H1 (cell line): Measurements from ENCODE around the gene TJP2. TPM values are rescaled to one million over a fixed set of nuclear protein-coding genes. Genes with fewer than 3 reads are reported as not detected.

Experiments
- CTCF ChIA-PET: fragments of 300-600 bp; sonication (Branson Sonifier 250); formaldehyde crosslinking; loops from one replicate; lab custom pipeline; 2021; ENCODE audit not compliant: partially characterized antibody; lab: Charles Lee
- POLR2A ChIA-PET: fragments of 300-600 bp; sonication (Branson Sonifier 250); formaldehyde crosslinking; loops from one replicate; lab custom pipeline; 2021; ENCODE audit warnings: inconsistent platforms; ENCODE audit not compliant: partially characterized antibody; lab: Charles Lee
- DNase-seq, 2 experiments: peaks; one replicate each; pipeline versions ENCODE4 v3.0.0 to v3.0.0-alpha.2; 2010 to 2022; ENCODE audit warnings: low spot score in 2 of 2, low read depth in 1 of 2, mixed read lengths in 1 of 2
- FAIRE-seq: peaks from 2 replicates; lab custom pipeline; 2011; peaks lifted over from hg19 to GRCh38; lab: Jason Lieb, UNC
- H2AFZ ChIP-seq: 2 replicates; pipeline ENCODE4 v1.8.1; 2012; ENCODE audit warnings: low read length, inconsistent platforms
- H2AK5ac ChIP-seq: 2 replicates; pipeline ENCODE4 v1.6.1; 2013; ENCODE audit warnings: low read depth, low read length
- H2BK120ac ChIP-seq: replicated peaks from 2 replicates; pipeline ENCODE3; 2013; ENCODE audit warnings: low read depth, low read length, inconsistent platforms
- H2BK12ac ChIP-seq: 2 replicates; pipeline ENCODE4 v1.6.1; 2013; ENCODE audit warnings: low read depth, low read length
- H2BK15ac ChIP-seq: 2 replicates; pipeline ENCODE4 v1.6.1; 2013; ENCODE audit warnings: low read length
- H2BK20ac ChIP-seq: 2 replicates; pipeline ENCODE4 v1.6.1; 2013; ENCODE audit warnings: low read length
- H2BK5ac ChIP-seq: 2 replicates; pipeline ENCODE4 v1.6.1; 2013; ENCODE audit warnings: low read depth, low read length
- H3K14ac ChIP-seq: 2 replicates; pipeline ENCODE4 v1.6.1; 2013; ENCODE audit warnings: inconsistent platforms; ENCODE audit not compliant: insufficient read length
- H3K18ac ChIP-seq: 2 replicates; pipeline ENCODE4 v1.6.1; 2013; ENCODE audit warnings: low read length; ENCODE audit errors: extremely low read depth
- H3K23ac ChIP-seq: 2 replicates; pipeline ENCODE4 v1.6.1; 2013; ENCODE audit warnings: inconsistent platforms; ENCODE audit not compliant: insufficient read length
- H3K23me2 ChIP-seq: 2 replicates; pipeline ENCODE4 v1.6.1; 2013; ENCODE audit warnings: low read depth, low read length
- H3K27ac ChIP-seq: 2 replicates; pipeline ENCODE4 v1.6.1; 2011; ENCODE audit warnings: low read depth, low read length, inconsistent platforms
- H3K27me3 ChIP-seq, 4 experiments: replicated peaks in 1 of 4; 1 replicate in 1 of 4; 2 replicates in 3 of 4; pipeline versions ENCODE4 v1.6.1 to v1.8.1; 2011 to 2013; ENCODE audit warnings: low read length in 3 of 4, mild to moderate bottlenecking in 3 of 4, inconsistent platforms in 2 of 4, mixed read lengths in 2 of 4, moderate library complexity in 1 of 4; ENCODE audit not compliant: control insufficient read depth in 3 of 4, insufficient read depth in 3 of 4; ENCODE audit errors: extremely low read depth in 1 of 4
- H3K36me3 ChIP-seq, 4 experiments: 2 replicates each; pipeline versions ENCODE4 v1.6.1 to v1.8.1; 2011 to 2013; ENCODE audit warnings: mild to moderate bottlenecking in 4 of 4, low read length in 3 of 4, moderate library complexity in 2 of 4, control low read depth in 1 of 4, inconsistent platforms in 1 of 4; ENCODE audit not compliant: insufficient read depth in 4 of 4, control insufficient read depth in 2 of 4
- H3K4ac ChIP-seq: replicated peaks from 2 replicates; pipeline ENCODE3; 2013; ENCODE audit warnings: low read length, low read depth, mixed read lengths, inconsistent platforms; ENCODE audit not compliant: insufficient read length
- H3K4me1 ChIP-seq, 4 experiments: replicated peaks in 1 of 4; 1 replicate in 1 of 4; 2 replicates in 3 of 4; pipeline versions ENCODE4 v1.6.1 to v1.8.1; 2011 to 2013; ENCODE audit warnings: low read length in 3 of 4, inconsistent platforms in 2 of 4, mixed read lengths in 1 of 4; ENCODE audit not compliant: insufficient read depth in 4 of 4, control insufficient read depth in 3 of 4
- H3K4me2 ChIP-seq, 2 experiments: 2 replicates each; pipeline versions ENCODE4 v1.6.1 to v1.8.1; 2011 to 2013; ENCODE audit warnings: low read depth in 2 of 2, low read length in 2 of 2, control low read depth in 1 of 2, inconsistent platforms in 1 of 2, mild to moderate bottlenecking in 1 of 2; ENCODE audit not compliant: insufficient read depth in 1 of 2
- H3K4me3 ChIP-seq, 4 experiments: fragments of 200-600, 300-600 bp in 1 of 4; sonication (generic), shearing (Covaris generic), sonication (Bioruptor Twin) in 1 of 4; 2 replicates each; pipeline versions ENCODE4 v1.5.1 to v1.8.1; 2011 to 2016; ENCODE audit warnings: low read length in 4 of 4, low read depth in 3 of 4, control low read depth in 2 of 4, inconsistent platforms in 2 of 4, mild to moderate bottlenecking in 2 of 4, mixed read lengths in 1 of 4, moderate library complexity in 1 of 4; ENCODE audit not compliant: insufficient read depth in 2 of 4; ENCODE audit errors: extremely low read depth in 1 of 4
- H3K56ac ChIP-seq: replicated peaks from 2 replicates; pipeline ENCODE3; 2013; ENCODE audit warnings: low read depth, mild to moderate bottlenecking, mixed read lengths, low read length, inconsistent platforms; ENCODE audit not compliant: insufficient read length
- H3K79me1 ChIP-seq: 2 replicates; pipeline ENCODE4 v1.6.1; 2013; ENCODE audit warnings: low read depth, low read length, control low read depth
- H3K79me2 ChIP-seq, 2 experiments: 2 replicates each; pipeline versions ENCODE4 v1.6.1 to v1.8.1; 2012 to 2013; ENCODE audit warnings: low read length in 2 of 2, mild to moderate bottlenecking in 2 of 2, inconsistent platforms in 1 of 2; ENCODE audit not compliant: insufficient read depth in 2 of 2, control insufficient read depth in 1 of 2
- H3K9ac ChIP-seq, 4 experiments: replicated peaks in 1 of 4; 1 replicate in 1 of 4; 2 replicates in 3 of 4; pipeline versions ENCODE4 v1.6.1 to v1.8.1; 2011 to 2013; ENCODE audit warnings: low read depth in 3 of 4, low read length in 3 of 4, control low read depth in 2 of 4, mild to moderate bottlenecking in 2 of 4, moderate library complexity in 2 of 4, inconsistent platforms in 1 of 4; ENCODE audit errors: extremely low read depth in 1 of 4
- H3K9me3 ChIP-seq, 2 experiments: 2 replicates each; pipeline versions ENCODE4 v1.6.1 to v1.8.1; 2012 to 2013; ENCODE audit warnings: mild to moderate bottlenecking in 2 of 2, moderate library complexity in 2 of 2, control low read depth in 1 of 2, inconsistent platforms in 1 of 2, low read depth in 1 of 2, low read length in 1 of 2, mixed read lengths in 1 of 2; ENCODE audit not compliant: insufficient read depth in 2 of 2
- H4K20me1 ChIP-seq, 2 experiments: replicated peaks in 1 of 2; 2 replicates each; pipeline versions ENCODE3 to v1.8.1; 2011 to 2013; ENCODE audit warnings: inconsistent platforms in 2 of 2, low read length in 2 of 2, mild to moderate bottlenecking in 1 of 2; ENCODE audit not compliant: insufficient read depth in 2 of 2, control insufficient read depth in 1 of 2
- H4K5ac ChIP-seq: 2 replicates; pipeline ENCODE4 v1.6.1; 2013; ENCODE audit warnings: low read length, low read depth, mixed read lengths, inconsistent platforms; ENCODE audit not compliant: insufficient read length
- H4K8ac ChIP-seq: 2 replicates; pipeline ENCODE4 v1.8.0; 2013; ENCODE audit warnings: mild to moderate bottlenecking, moderate library complexity, low read length, inconsistent platforms; ENCODE audit not compliant: insufficient read depth; ENCODE audit errors: extremely low read depth
- H4K91ac ChIP-seq: replicated peaks from 2 replicates; pipeline ENCODE3; 2013; ENCODE audit warnings: low read length, mixed read lengths, inconsistent platforms; ENCODE audit not compliant: insufficient read length
- ASH2L ChIP-seq: fragments of 200-600, 300-600 bp; sonication (generic); IDR thresholded peaks from one replicate; pipeline ENCODE4 v1.7.1; 2017; ENCODE audit warnings: low read length
- CBX8 ChIP-seq: fragments of 300-800, 300-1000 bp; sonication (generic); IDR thresholded peaks from 2 replicates; pipeline ENCODE4 v1.7.1; 2016; ENCODE audit warnings: low read depth, low read length, borderline replicate concordance
- EP300 ChIP-seq, 2 experiments: IDR thresholded peaks; 1 replicate in 1 of 2; 2 replicates in 1 of 2; pipeline ENCODE4 v1.6.1; 2011 to 2012; ENCODE audit warnings: low read depth in 2 of 2, low read length in 2 of 2, mild to moderate bottlenecking in 2 of 2, borderline replicate concordance in 1 of 2, inconsistent platforms in 1 of 2, moderate library complexity in 1 of 2
- JUN ChIP-seq: IDR thresholded peaks from 2 replicates; pipeline ENCODE4 v1.6.1; 2011; ENCODE audit warnings: low read depth, mild to moderate bottlenecking, improper control_type of control experiment, low read length
- KDM4A ChIP-seq: IDR thresholded peaks from one replicate; pipeline ENCODE4 v1.7.1; 2012; ENCODE audit warnings: low read depth, mild to moderate bottlenecking, moderate library complexity, low read length, inconsistent platforms; ENCODE audit not compliant: severe bottlenecking
- POLR2A ChIP-seq, 2 experiments: IDR thresholded peaks; 1 replicate in 1 of 2; 2 replicates in 1 of 2; pipeline ENCODE4 v1.6.1; 2011; ENCODE audit warnings: low read depth in 2 of 2, low read length in 2 of 2, mild to moderate bottlenecking in 2 of 2; ENCODE audit errors: control extremely low read depth in 1 of 2
- RFX5 ChIP-seq: IDR thresholded peaks from 2 replicates; pipeline ENCODE4 v1.6.1; 2011; ENCODE audit warnings: low read depth, low read length, improper control_type of control experiment, borderline replicate concordance
- RNF2 ChIP-seq: fragments of 200-900, 300-1000 bp; sonication (generic); IDR thresholded peaks from 2 replicates; pipeline ENCODE4 v1.7.1; 2016; ENCODE audit warnings: borderline replicate concordance, low read depth, mild to moderate bottlenecking, antibody characterized with exemption, low read length; ENCODE audit not compliant: poor library complexity, severe bottlenecking; ENCODE audit errors: missing control alignments
- WGBS, 2 experiments: shearing (Covaris generic) in 1 of 2; methylation state at CpG; one replicate each; pipeline versions ENCODE4 v1.1.6 to v1.1.7; 2013 to 2015; ENCODE audit warnings: low lambda C conversion rate in 2 of 2, mixed read lengths in 2 of 2, inconsistent platforms in 1 of 2, low coverage in 1 of 2, missing lambda C conversion rate in 1 of 2; ENCODE audit not compliant: insufficient replicate concordance in 2 of 2, insufficient coverage in 1 of 2, insufficient read length in 1 of 2; ENCODE audit errors: extremely low coverage in 1 of 2, missing lambda C conversion rate in 1 of 2; 5-methylcytosine and 5-hydroxymethylcytosine counted together
- polyA plus RNA-seq, 7 experiments: library from polyadenylated mRNA; depleted of rRNA in 3 of 7; stranded (reverse) in 5 of 7; unstranded in 2 of 7; fragments of >200 nt in 5 of 7; fragments of 200-250 nt in 2 of 7; gene quantifications; 1 replicate in 5 of 7; 2 replicates in 1 of 7; 4 replicates in 1 of 7; pipeline versions ENCODE4 v1.2.1 to v1.2.3, GENCODE V29; 2011 to 2013; ENCODE audit warnings: missing spikeins in 2 of 7, mixed read lengths in 2 of 7
- total RNA-seq: library from RNA; stranded (reverse); fragmentation: NEBNext Ultra II Directional; extraction: Animal tissue kit (Norgen Biotek cat#: 25700); gene quantifications from 2 replicates; pipeline ENCODE4 v1.2.1, GENCODE V29; 2021
- TF ChIP-seq, protein P1 (sequence below): IDR thresholded peaks from 2 replicates; pipeline ENCODE4 v1.6.1; 2011; ENCODE audit warnings: low read depth, mild to moderate bottlenecking, low read length; ENCODE audit not compliant: insufficient read depth

The TJP2 gene
- total and polyA plus RNA-seq, 2 of the 8 experiments (the other 6 are each of a cell fraction or from before 2014, with no cell fraction given) = 54.9 to 137 TPM

DNA sequence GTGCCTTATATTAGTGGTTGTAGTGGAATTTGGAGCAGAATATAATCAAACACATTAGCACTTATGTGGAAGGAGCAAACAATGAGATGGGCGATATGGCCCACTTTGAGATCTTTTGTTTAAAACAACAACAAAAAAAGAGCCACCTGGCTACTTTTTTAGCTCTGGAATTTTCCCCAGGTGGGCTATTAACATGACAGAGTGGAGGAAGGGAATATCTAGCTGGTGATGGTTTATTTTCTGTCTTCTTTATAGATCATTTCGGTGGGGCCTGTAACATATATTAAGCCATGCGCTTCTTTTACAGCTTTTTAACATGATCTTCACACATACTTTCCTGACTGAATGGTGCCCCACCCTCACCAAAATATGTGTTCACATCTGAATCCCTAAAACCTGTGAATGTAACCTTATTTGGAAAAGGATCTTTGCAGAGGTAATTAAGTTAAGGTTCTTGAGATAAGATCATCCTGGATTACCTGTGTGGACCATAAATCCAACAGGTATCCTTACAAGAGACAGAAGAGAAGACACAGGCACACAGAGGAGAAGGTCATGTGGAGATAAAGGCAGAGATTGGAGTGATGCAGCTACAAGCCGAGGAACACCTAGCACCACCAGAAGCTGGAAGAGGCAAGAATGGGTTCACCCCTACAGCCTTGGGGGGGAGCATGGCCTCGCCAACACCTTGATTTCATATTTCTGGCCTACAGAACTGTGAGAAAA lies 134.3 kb downstream of the TJP2 start:
- H3K56ac ChIP-seq = peak overlapping the region; percentile 43
- H3K9ac ChIP-seq = peak overlapping the region in 1 of 4 experiments; percentile 5; a peak in 1 of 7 replicates
- peak overlapping the region; percentile 63; the same call in 1 of the 2 replicates for H3K18ac ChIP-seq
- POLR2A ChIA-PET = interaction anchor here (0.6 to 3.7 kb wide), 28 partner anchors 11 to 273 kb away, joined by 3 to 48 read pairs (median 4); partner anchors contain the start of genes ENTREP1 and FXN
- H3K14ac ChIP-seq = no peak overlapping the region
- no peaks in the 10 kb centered on the region for H4K20me1 ChIP-seq
- H3K4me1 ChIP-seq = peaks cover 2 to 9% (median 6%) of the 10 kb centered on the region in 4 experiments; a peak in 5 of 7 replicates
- peaks cover 17 to 20% of the 10 kb centered on the region in 2 experiments for H3K9me3 ChIP-seq
- H2BK20ac ChIP-seq = peak overlapping the region; percentile 98; the same call in 1 of the 2 replicates
- no peaks in the 10 kb centered on the region for H3K79me1 ChIP-seq
- H3K79me2 ChIP-seq = no peaks in the 10 kb centered on the region
- peak overlapping the region; percentile 88 for H2BK12ac ChIP-seq
- no peak overlapping the region for H3K23ac ChIP-seq
- no peak overlapping the region for H4K8ac ChIP-seq
- H4K5ac ChIP-seq = peak overlapping the region; percentile 89
- H3K36me3 ChIP-seq = peaks cover 0 to 13% (median 0%) of the 10 kb centered on the region in 4 experiments; a peak in 3 of 8 replicates
- WGBS, 2 experiments = 50% methylated on average over 5 of the region's 5 CpGs; no CpG with 5 or more reads in 1 of the 2 experiments
- DNase-seq (no peak), FAIRE-seq (no peak)
- H2BK5ac ChIP-seq = peak overlapping the region; percentile 100
- peak overlapping the region; percentile 89 for H3K27ac ChIP-seq
- CTCF ChIA-PET = interaction anchor here (0.7 to 4.8 kb wide), 5 partner anchors 9 to 30 kb away, joined by 3 to 24 read pairs (median 3); no protein-coding TSS in a partner anchor
- no peak overlapping the region for H2BK15ac ChIP-seq
- no peak overlapping the region for H2AFZ ChIP-seq
- no peaks in the 10 kb centered on the region for H3K23me2 ChIP-seq
- H2BK120ac ChIP-seq = peak overlapping the region; percentile 95
- H4K91ac ChIP-seq = peak overlapping the region; percentile 97
- H3K4me3 ChIP-seq = peak overlapping the region in 1 of 4 experiments; percentile 19; a peak in 1 of 8 replicates
- H3K4ac ChIP-seq = peak overlapping the region; percentile 88
- H3K4me2 ChIP-seq = peak overlapping the region; percentile 27 to 49; a peak in 3 of 4 replicates
- H2AK5ac ChIP-seq = peak overlapping the region; percentile 91
- no peaks in the 10 kb centered on the region for H3K27me3 ChIP-seq
- no peak for TF ChIP-seq CBX8
- peak; percentile 18 for TF ChIP-seq ASH2L
- TF ChIP-seq, protein P1, sequence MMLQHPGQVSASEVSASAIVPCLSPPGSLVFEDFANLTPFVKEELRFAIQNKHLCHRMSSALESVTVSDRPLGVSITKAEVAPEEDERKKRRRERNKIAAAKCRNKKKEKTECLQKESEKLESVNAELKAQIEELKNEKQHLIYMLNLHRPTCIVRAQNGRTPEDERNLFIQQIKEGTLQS = no peak
- TF ChIP-seq RNF2 = no peak
- TF ChIP-seq KDM4A = no peak
- TF ChIP-seq POLR2A (IDR thresholded peaks at IDR 0.05; ENCODE audit: control extremely low read depth in 1 of 2, low read depth in 2 of 2, low read length in 2 of 2) = peak in 1 of 2 experiments; percentile 75; a peak in 2 of 3 replicates
- no peak for TF ChIP-seq RFX5
- no peak for TF ChIP-seq JUN
- TF ChIP-seq EP300 (IDR thresholded peaks at IDR 0.05; ENCODE audit: borderline replicate concordance in 1 of 2, low read depth in 2 of 2, low read length in 2 of 2) = no peak
